Uterus (tissue), 2 donors: Measurements from ENCODE around the gene CARD11.

ENCODE experiments used
- POLR2A ChIP-seq, 2 donors: fragments of 450-650 bp; IDR thresholded peaks; one replicate each; pipeline ENCODE4 v1.6.1; 2016; ENCODE audit warnings: antibody characterized with exemption in 2 of 2, mild to moderate bottlenecking in 1 of 2, moderate library complexity in 1 of 2
- TF ChIP-seq, protein P1 (sequence below), 4 experiments: fragments of 200-600 bp in 2 of 4; fragments of 450-650 bp in 2 of 4; sonication (generic) in 2 of 4; IDR thresholded peaks; one replicate each; pipeline ENCODE4 v1.5.1; 2016 to 2019; ENCODE audit warnings: antibody characterized with exemption in 4 of 4, mild to moderate bottlenecking in 2 of 4, moderate library complexity in 1 of 4

DNA sequence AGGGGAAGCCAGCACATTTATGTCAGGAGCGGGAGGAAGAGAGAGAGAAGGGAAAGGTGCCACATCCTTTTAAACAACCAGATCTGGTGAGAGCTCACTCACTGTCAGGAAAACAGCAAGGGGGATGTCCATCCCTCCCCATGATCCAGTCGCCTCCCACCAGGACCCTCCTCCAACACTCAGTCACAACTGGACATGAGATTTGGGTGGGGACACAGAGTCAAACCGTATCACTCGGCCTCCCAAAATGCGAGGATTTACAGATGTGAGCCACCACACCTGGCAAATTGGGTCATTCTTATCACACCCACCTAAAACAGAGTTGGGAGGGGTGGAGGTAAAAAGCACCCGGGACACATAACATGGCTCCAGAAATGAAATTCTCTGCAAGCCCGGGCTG, 41.0 kb downstream of the CARD11 start:
- TF ChIP-seq, protein P1, sequence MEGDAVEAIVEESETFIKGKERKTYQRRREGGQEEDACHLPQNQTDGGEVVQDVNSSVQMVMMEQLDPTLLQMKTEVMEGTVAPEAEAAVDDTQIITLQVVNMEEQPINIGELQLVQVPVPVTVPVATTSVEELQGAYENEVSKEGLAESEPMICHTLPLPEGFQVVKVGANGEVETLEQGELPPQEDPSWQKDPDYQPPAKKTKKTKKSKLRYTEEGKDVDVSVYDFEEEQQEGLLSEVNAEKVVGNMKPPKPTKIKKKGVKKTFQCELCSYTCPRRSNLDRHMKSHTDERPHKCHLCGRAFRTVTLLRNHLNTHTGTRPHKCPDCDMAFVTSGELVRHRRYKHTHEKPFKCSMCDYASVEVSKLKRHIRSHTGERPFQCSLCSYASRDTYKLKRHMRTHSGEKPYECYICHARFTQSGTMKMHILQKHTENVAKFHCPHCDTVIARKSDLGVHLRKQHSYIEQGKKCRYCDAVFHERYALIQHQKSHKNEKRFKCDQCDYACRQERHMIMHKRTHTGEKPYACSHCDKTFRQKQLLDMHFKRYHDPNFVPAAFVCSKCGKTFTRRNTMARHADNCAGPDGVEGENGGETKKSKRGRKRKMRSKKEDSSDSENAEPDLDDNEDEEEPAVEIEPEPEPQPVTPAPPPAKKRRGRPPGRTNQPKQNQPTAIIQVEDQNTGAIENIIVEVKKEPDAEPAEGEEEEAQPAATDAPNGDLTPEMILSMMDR (IDR thresholded peaks at IDR 0.05) = no peak
- TF ChIP-seq POLR2A (IDR thresholded peaks at IDR 0.05) = no peak
